Fibroblast of lung (primary cell): Measurements from ENCODE around the gene SLC44A5.
"Not testable (repeated sequence)": the region's sequence is repeated elsewhere in the genome, so short reads cannot be mapped to it uniquely, and the experiment has no call there.

Experiments used
- CTCF ChIP-seq, 2 donors: IDR thresholded peaks in 1 of 2; conservative IDR thresholded peaks in 1 of 2; 1 replicate in 1 of 2; 2 replicates in 1 of 2; pipeline ENCODE4 v1.5.1; 2011 to 2012; ENCODE audit warnings: low read length in 2 of 2, control low read depth in 1 of 2, inconsistent platforms in 1 of 2, low read depth in 1 of 2, mild to moderate bottlenecking in 1 of 2
- EZH2 ChIP-seq: IDR thresholded peaks from 2 replicates; pipeline ENCODE4 v1.5.1; 2012; ENCODE audit warnings: low read length, control low read depth, mild to moderate bottlenecking; ENCODE audit errors: missing control alignments

GRCh38 chr1:75181214-75181955 is 429.5 kb downstream of the SLC44A5 start:
- not testable (repeated sequence) for TF ChIP-seq CTCF (conservative IDR thresholded peaks at IDR 0.05 in 1 of 2, IDR thresholded peaks at IDR 0.05 in 1 of 2; ENCODE audit: low read depth in 1 of 2, low read length in 2 of 2); EZH2
